HG03432 (cell line): ENCODE measurements around the gene HSFX3.
"Not testable (repeated sequence)": the region's sequence is repeated elsewhere in the genome, so short reads cannot be mapped to it uniquely, and the experiment has no call there.

Source experiments
- ATAC-seq: cut with Tn5 transposase; IDR thresholded peaks from one replicate; pipeline ENCODE4 v1.9.1; 2021; ENCODE audit warnings: mild to moderate bottlenecking, moderate library complexity; ENCODE audit not compliant: unreplicated experiment

Gene HSFX3

GRCh38 chrX:149518236-149518635 lies 31.5 kb downstream of the HSFX3 start:
- no peak for ATAC-seq

GRCh38 chrX:149517308-149517707 lies 32.4 kb downstream of the HSFX3 start:
- ATAC-seq: no peak

- ATAC-seq: no peak
Measured at GRCh38 chrX:149516604-149517003, 33.1 kb downstream of the HSFX3 start.

- no peak for ATAC-seq
Measured at GRCh38 chrX:149515954-149516602, 33.6 kb downstream of the HSFX3 start.

GRCh38 chrX:149513825-149514428 lies 35.8 kb downstream of the HSFX3 start:
- ATAC-seq: no peak

GRCh38 chrX:149512225-149512885 lies 37.4 kb downstream of the HSFX3 start:
- ATAC-seq: peak; percentile 89

- ATAC-seq: no peak
Measured at GRCh38 chrX:149511081-149511480, 38.6 kb downstream of the HSFX3 start.

- no peak for ATAC-seq
Measured at GRCh38 chrX:149510386-149510785, 39.3 kb downstream of the HSFX3 start.

GRCh38 chrX:149508467-149508866 lies 41.3 kb downstream of the HSFX3 start:
- no peak for ATAC-seq

- no peak for ATAC-seq
Measured at GRCh38 chrX:149506349-149506748, 43.4 kb downstream of the HSFX3 start.

GRCh38 chrX:149505671-149506070 lies 44.1 kb downstream of the HSFX3 start:
- ATAC-seq: no peak

- ATAC-seq: peak; percentile 79
Measured at GRCh38 chrX:149504915-149505651, 44.6 kb downstream of the HSFX3 start, which contains the start of gene IDS. Gene IDS, minus strand, starts transcription at chrX:149505306. Its CDS starts 169 bp downstream, at chrX:149505137.

- ATAC-seq: peak; percentile 50
Measured at GRCh38 chrX:149504226-149504914, 45.4 kb downstream of the HSFX3 start.

GRCh38 chrX:149503446-149503845 lies 46.3 kb downstream of the HSFX3 start:
- peak; percentile 74 for ATAC-seq

- ATAC-seq: not testable (repeated sequence)
Measured at GRCh38 chrX:149502923-149503322, 46.8 kb downstream of the HSFX3 start.

- no peak for ATAC-seq
Measured at GRCh38 chrX:149499766-149500165, 50.0 kb downstream of the HSFX3 start.

GRCh38 chrX:149498767-149499166 lies 51.0 kb downstream of the HSFX3 start:
- no peak for ATAC-seq
